Tibial nerve (tissue), 3 donors: Measurements from ENCODE around the gene SYT1.

Experiments used
- POLR2A ChIP-seq, 2 donors: fragments of 450-650 bp; IDR thresholded peaks; one replicate each; pipeline ENCODE4 v1.6.1; 2017; ENCODE audit warnings: antibody characterized with exemption in 2 of 2, mild to moderate bottlenecking in 2 of 2, moderate library complexity in 2 of 2
- TF ChIP-seq, protein P1 (sequence below), 5 experiments: fragments of 200-600 bp in 3 of 5; fragments of 450-650 bp in 2 of 5; sonication (generic) in 3 of 5; IDR thresholded peaks; one replicate each; pipeline ENCODE4 v1.5.1; 2016 to 2019; ENCODE audit warnings: antibody characterized with exemption in 5 of 5, mild to moderate bottlenecking in 3 of 5, moderate library complexity in 2 of 5

DNA sequence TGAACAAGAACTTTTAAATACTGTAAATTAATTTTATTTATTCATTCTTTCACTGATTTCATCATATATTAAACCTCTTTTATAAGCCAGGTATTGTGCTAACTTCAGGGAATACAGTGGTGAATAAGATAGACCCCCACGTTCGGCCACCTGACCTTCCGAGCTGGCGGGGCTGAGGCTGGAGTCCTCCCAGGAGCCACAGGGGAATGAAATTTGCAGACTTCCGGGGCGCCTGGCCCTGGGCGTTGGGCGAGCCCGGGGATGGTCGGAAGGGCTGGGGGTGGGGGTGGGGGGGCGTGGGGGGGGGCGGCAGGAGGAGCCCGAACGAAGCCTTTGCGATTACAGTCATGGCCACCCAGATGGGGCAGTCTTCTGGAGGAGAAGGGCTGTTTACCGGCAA, 442.8 kb downstream of the SYT1 start:
- TF ChIP-seq, protein P1, sequence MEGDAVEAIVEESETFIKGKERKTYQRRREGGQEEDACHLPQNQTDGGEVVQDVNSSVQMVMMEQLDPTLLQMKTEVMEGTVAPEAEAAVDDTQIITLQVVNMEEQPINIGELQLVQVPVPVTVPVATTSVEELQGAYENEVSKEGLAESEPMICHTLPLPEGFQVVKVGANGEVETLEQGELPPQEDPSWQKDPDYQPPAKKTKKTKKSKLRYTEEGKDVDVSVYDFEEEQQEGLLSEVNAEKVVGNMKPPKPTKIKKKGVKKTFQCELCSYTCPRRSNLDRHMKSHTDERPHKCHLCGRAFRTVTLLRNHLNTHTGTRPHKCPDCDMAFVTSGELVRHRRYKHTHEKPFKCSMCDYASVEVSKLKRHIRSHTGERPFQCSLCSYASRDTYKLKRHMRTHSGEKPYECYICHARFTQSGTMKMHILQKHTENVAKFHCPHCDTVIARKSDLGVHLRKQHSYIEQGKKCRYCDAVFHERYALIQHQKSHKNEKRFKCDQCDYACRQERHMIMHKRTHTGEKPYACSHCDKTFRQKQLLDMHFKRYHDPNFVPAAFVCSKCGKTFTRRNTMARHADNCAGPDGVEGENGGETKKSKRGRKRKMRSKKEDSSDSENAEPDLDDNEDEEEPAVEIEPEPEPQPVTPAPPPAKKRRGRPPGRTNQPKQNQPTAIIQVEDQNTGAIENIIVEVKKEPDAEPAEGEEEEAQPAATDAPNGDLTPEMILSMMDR (IDR thresholded peaks at IDR 0.05): no peak
- no peak for TF ChIP-seq POLR2A (IDR thresholded peaks at IDR 0.05)
